GM12878 (cell line): ENCODE results near the gene ABL2.

ENCODE experiments used
- BHLHE40 ChIP-seq, 2 experiments: fragments of 450-650 bp in 1 of 2; IDR thresholded peaks; 2 replicates each; pipeline ENCODE4 v1.6.1; 2011 to 2017; ENCODE audit warnings: low read depth in 2 of 2, borderline replicate concordance in 1 of 2, improper control_type of control experiment in 1 of 2, low read length in 1 of 2, mild to moderate bottlenecking in 1 of 2
- RAD21 ChIP-seq: IDR thresholded peaks from 2 replicates; pipeline ENCODE4 v1.6.1; 2011; ENCODE audit warnings: mild to moderate bottlenecking, low read depth, low read length, moderate library complexity; ENCODE audit not compliant: insufficient read depth
- RAD51 ChIP-seq: fragments of 450-650 bp; IDR thresholded peaks from 2 replicates; pipeline ENCODE4 v1.6.1; 2016; ENCODE audit warnings: moderate library complexity, mild to moderate bottlenecking, inconsistent platforms
- TF ChIP-seq, protein P1 (sequence below): fragments of 450-650 bp; IDR thresholded peaks from 2 replicates; pipeline ENCODE4 v1.6.1; 2014; ENCODE audit warnings: mild to moderate bottlenecking
- TF ChIP-seq, protein P2 (sequence below), 3 experiments: IDR thresholded peaks in 2 of 3; conservative IDR thresholded peaks in 1 of 3; 2 replicates each; pipeline ENCODE4 v1.5.1; 2011; ENCODE audit warnings: low read depth in 3 of 3, low read length in 3 of 3, mild to moderate bottlenecking in 3 of 3, control low read depth in 2 of 3, moderate library complexity in 2 of 3, inconsistent platforms in 1 of 3, mixed read lengths in 1 of 3; ENCODE audit not compliant: control insufficient read depth in 2 of 3, insufficient read depth in 1 of 3; ENCODE audit errors: extremely low read depth in 1 of 3

DNA sequence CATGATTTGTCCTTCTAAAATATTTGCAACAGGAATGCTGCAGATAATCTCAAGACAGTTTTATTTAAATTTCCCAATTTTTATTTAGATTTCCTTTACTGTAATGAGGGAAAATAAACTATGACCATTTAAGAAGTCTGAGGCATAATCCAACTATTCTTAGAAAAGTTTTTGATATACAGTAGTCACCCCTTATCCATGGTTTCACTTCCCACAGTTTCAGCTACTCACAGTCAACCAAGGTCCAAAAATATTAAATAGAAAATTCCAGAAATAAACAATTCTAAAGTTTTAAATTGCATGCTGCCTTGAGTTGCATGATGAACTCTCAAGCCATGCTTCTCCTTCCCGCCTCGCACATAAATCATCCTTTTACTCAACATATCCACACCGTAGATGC, 114.3 kb downstream of the ABL2 start:
- TF ChIP-seq, protein P1, sequence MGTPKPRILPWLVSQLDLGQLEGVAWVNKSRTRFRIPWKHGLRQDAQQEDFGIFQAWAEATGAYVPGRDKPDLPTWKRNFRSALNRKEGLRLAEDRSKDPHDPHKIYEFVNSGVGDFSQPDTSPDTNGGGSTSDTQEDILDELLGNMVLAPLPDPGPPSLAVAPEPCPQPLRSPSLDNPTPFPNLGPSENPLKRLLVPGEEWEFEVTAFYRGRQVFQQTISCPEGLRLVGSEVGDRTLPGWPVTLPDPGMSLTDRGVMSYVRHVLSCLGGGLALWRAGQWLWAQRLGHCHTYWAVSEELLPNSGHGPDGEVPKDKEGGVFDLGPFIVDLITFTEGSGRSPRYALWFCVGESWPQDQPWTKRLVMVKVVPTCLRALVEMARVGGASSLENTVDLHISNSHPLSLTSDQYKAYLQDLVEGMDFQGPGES = no peak
- TF ChIP-seq, protein P2, sequence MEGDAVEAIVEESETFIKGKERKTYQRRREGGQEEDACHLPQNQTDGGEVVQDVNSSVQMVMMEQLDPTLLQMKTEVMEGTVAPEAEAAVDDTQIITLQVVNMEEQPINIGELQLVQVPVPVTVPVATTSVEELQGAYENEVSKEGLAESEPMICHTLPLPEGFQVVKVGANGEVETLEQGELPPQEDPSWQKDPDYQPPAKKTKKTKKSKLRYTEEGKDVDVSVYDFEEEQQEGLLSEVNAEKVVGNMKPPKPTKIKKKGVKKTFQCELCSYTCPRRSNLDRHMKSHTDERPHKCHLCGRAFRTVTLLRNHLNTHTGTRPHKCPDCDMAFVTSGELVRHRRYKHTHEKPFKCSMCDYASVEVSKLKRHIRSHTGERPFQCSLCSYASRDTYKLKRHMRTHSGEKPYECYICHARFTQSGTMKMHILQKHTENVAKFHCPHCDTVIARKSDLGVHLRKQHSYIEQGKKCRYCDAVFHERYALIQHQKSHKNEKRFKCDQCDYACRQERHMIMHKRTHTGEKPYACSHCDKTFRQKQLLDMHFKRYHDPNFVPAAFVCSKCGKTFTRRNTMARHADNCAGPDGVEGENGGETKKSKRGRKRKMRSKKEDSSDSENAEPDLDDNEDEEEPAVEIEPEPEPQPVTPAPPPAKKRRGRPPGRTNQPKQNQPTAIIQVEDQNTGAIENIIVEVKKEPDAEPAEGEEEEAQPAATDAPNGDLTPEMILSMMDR (IDR thresholded peaks at IDR 0.05 in 2 of 3, conservative IDR thresholded peaks at IDR 0.05 in 1 of 3; ENCODE audit: control insufficient read depth in 2 of 3, extremely low read depth in 1 of 3, insufficient read depth in 1 of 3, low read depth in 3 of 3, low read length in 3 of 3) = no peak
- no peak for TF ChIP-seq RAD21
- TF ChIP-seq RAD51 = no peak
- no peak for TF ChIP-seq BHLHE40 (IDR thresholded peaks at IDR 0.05; ENCODE audit: borderline replicate concordance in 1 of 2, low read depth in 2 of 2, low read length in 1 of 2)
